ENCODE measurements around the gene PPP1R1B.

PPP1R1B gene

GRCh38 chr17:39636927-39637736 lies 10.4 kb downstream of the PPP1R1B start, which contains the start of gene STARD3:
Gene STARD3, plus strand, starts transcription at chr17:39637144. Its CDS starts 16,388 bp downstream, at chr17:39653532.
- peak within 1 kb of the TSS; percentile 29; the same call in 1 of the 2 replicates for H3K27ac ChIP-seq (ENCODE audit: low read depth, low read length)

GRCh38 chr17:39638317-39638716 lies 11.6 kb downstream of the PPP1R1B start:
- no peak overlapping the region for H2AFZ ChIP-seq (ENCODE audit: low read length, unreplicated experiment)
- peaks cover 32% of the 10 kb centered on the region for H3K4me1 ChIP-seq (ENCODE audit: control insufficient read depth, insufficient read depth, low read length, unreplicated experiment)
- H3K4me3 ChIP-seq (ENCODE audit: low read depth, low read length): peak overlapping the region; percentile 89
- no peaks in the 10 kb centered on the region for H3K36me3 ChIP-seq (ENCODE audit: insufficient read depth, low read length)
- H3K79me2 ChIP-seq (ENCODE audit: control insufficient read depth, insufficient read depth, low read length, unreplicated experiment): peaks cover 44% of the 10 kb centered on the region
- H3K27me3 ChIP-seq (ENCODE audit: insufficient read depth, low read length): no peaks in the 10 kb centered on the region
- H3K27ac ChIP-seq (ENCODE audit: low read depth, low read length): no peak overlapping the region

More at GRCh38 chr17:39636927-39637736, 10.4 kb downstream of the PPP1R1B start, which contains the start of gene STARD3:
- Histone ChIP-seq H3K27me3 (ENCODE audit: insufficient read depth, low read length) (no peaks in the 10 kb centered on the region), H3K4me3 (ENCODE audit: low read depth, low read length) (peak within 1 kb of the TSS; percentile 89), H2AFZ (ENCODE audit: low read length, unreplicated experiment) (peak within 1 kb of the TSS; percentile 74), H3K36me3 (ENCODE audit: insufficient read depth, low read length) (no peaks in the 10 kb centered on the region), H3K4me1 (ENCODE audit: control insufficient read depth, insufficient read depth, low read length, unreplicated experiment) (peaks cover 25% of the 10 kb centered on the region), H3K79me2 (ENCODE audit: control insufficient read depth, insufficient read depth, low read length, unreplicated experiment) (peaks cover 36% of the 10 kb centered on the region)

GRCh38 chr17:39639043-39639442 lies 12.3 kb downstream of the PPP1R1B start:
- no peaks in the 10 kb centered on the region for H3K36me3 ChIP-seq (ENCODE audit: insufficient read depth, low read length)
- no peak overlapping the region; the same call in 1 of the 2 replicates for H3K4me3 ChIP-seq (ENCODE audit: low read depth, low read length)
- H3K27ac ChIP-seq (ENCODE audit: low read depth, low read length): no peak overlapping the region
- peaks cover 36% of the 10 kb centered on the region for H3K4me1 ChIP-seq (ENCODE audit: control insufficient read depth, insufficient read depth, low read length, unreplicated experiment)
- no peaks in the 10 kb centered on the region for H3K27me3 ChIP-seq (ENCODE audit: insufficient read depth, low read length)
- H2AFZ ChIP-seq (ENCODE audit: low read length, unreplicated experiment): no peak overlapping the region
- peaks cover 51% of the 10 kb centered on the region for H3K79me2 ChIP-seq (ENCODE audit: control insufficient read depth, insufficient read depth, low read length, unreplicated experiment)

GRCh38 chr17:39639566-39640458 lies 13.1 kb downstream of the PPP1R1B start:
- Histone ChIP-seq H3K27ac (ENCODE audit: low read depth, low read length) (no peak overlapping the region), H3K79me2 (ENCODE audit: control insufficient read depth, insufficient read depth, low read length, unreplicated experiment) (peaks cover 55% of the 10 kb centered on the region), H3K36me3 (ENCODE audit: insufficient read depth, low read length) (no peaks in the 10 kb centered on the region), H3K4me1 (ENCODE audit: control insufficient read depth, insufficient read depth, low read length, unreplicated experiment) (peaks cover 36% of the 10 kb centered on the region), H2AFZ (ENCODE audit: low read length, unreplicated experiment) (no peak overlapping the region), H3K4me3 (ENCODE audit: low read depth, low read length) (no peak overlapping the region), H3K27me3 (ENCODE audit: insufficient read depth, low read length) (no peaks in the 10 kb centered on the region)

- H3K79me2 ChIP-seq (ENCODE audit: control insufficient read depth, insufficient read depth, low read length, unreplicated experiment): peaks cover 56% of the 10 kb centered on the region
- H3K27me3 ChIP-seq (ENCODE audit: insufficient read depth, low read length): no peaks in the 10 kb centered on the region
- peaks cover 36% of the 10 kb centered on the region for H3K4me1 ChIP-seq (ENCODE audit: control insufficient read depth, insufficient read depth, low read length, unreplicated experiment)
- no peak overlapping the region for H2AFZ ChIP-seq (ENCODE audit: low read length, unreplicated experiment)
- H3K27ac ChIP-seq (ENCODE audit: low read depth, low read length): no peak overlapping the region
- no peak overlapping the region for H3K4me3 ChIP-seq (ENCODE audit: low read depth, low read length)
- no peaks in the 10 kb centered on the region for H3K36me3 ChIP-seq (ENCODE audit: insufficient read depth, low read length)
Observed at GRCh38 chr17:39640591-39641031, 13.9 kb downstream of the PPP1R1B start.

GRCh38 chr17:39641097-39641496 lies 14.3 kb downstream of the PPP1R1B start:
- H3K79me2 ChIP-seq (ENCODE audit: control insufficient read depth, insufficient read depth, low read length, unreplicated experiment): peaks cover 56% of the 10 kb centered on the region
- no peaks in the 10 kb centered on the region for H3K36me3 ChIP-seq (ENCODE audit: insufficient read depth, low read length)
- H3K4me3 ChIP-seq (ENCODE audit: low read depth, low read length): no peak overlapping the region
- H2AFZ ChIP-seq (ENCODE audit: low read length, unreplicated experiment): no peak overlapping the region
- H3K4me1 ChIP-seq (ENCODE audit: control insufficient read depth, insufficient read depth, low read length, unreplicated experiment): peaks cover 36% of the 10 kb centered on the region
- H3K27ac ChIP-seq (ENCODE audit: low read depth, low read length): no peak overlapping the region
- no peaks in the 10 kb centered on the region for H3K27me3 ChIP-seq (ENCODE audit: insufficient read depth, low read length)

GRCh38 chr17:39641883-39642282 lies 15.1 kb downstream of the PPP1R1B start:
- H3K79me2 ChIP-seq (ENCODE audit: control insufficient read depth, insufficient read depth, low read length, unreplicated experiment): peaks cover 59% of the 10 kb centered on the region
- H3K4me3 ChIP-seq (ENCODE audit: low read depth, low read length): no peak overlapping the region

GRCh38 chr17:39642291-39643074 lies 15.7 kb downstream of the PPP1R1B start:
- H3K4me3 ChIP-seq (ENCODE audit: low read depth, low read length): no peak overlapping the region
- no peak overlapping the region for H3K27ac ChIP-seq (ENCODE audit: low read depth, low read length)
- H2AFZ ChIP-seq (ENCODE audit: low read length, unreplicated experiment): no peak overlapping the region
- H3K79me2 ChIP-seq (ENCODE audit: control insufficient read depth, insufficient read depth, low read length, unreplicated experiment): peaks cover 63% of the 10 kb centered on the region
- H3K4me1 ChIP-seq (ENCODE audit: control insufficient read depth, insufficient read depth, low read length, unreplicated experiment): peaks cover 31% of the 10 kb centered on the region
- H3K36me3 ChIP-seq (ENCODE audit: insufficient read depth, low read length): no peaks in the 10 kb centered on the region
- no peaks in the 10 kb centered on the region for H3K27me3 ChIP-seq (ENCODE audit: insufficient read depth, low read length)

More at GRCh38 chr17:39641883-39642282, 15.1 kb downstream of the PPP1R1B start:
- Histone ChIP-seq H3K27me3 (ENCODE audit: insufficient read depth, low read length) (no peaks in the 10 kb centered on the region), H3K4me1 (ENCODE audit: control insufficient read depth, insufficient read depth, low read length, unreplicated experiment) (peaks cover 31% of the 10 kb centered on the region), H3K36me3 (ENCODE audit: insufficient read depth, low read length) (no peaks in the 10 kb centered on the region), H3K27ac (ENCODE audit: low read depth, low read length) (no peak overlapping the region), H2AFZ (ENCODE audit: low read length, unreplicated experiment) (no peak overlapping the region)

- Histone ChIP-seq H3K4me1 (ENCODE audit: control insufficient read depth, insufficient read depth, low read length, unreplicated experiment) (peaks cover 27% of the 10 kb centered on the region), H3K79me2 (ENCODE audit: control insufficient read depth, insufficient read depth, low read length, unreplicated experiment) (peaks cover 59% of the 10 kb centered on the region), H2AFZ (ENCODE audit: low read length, unreplicated experiment) (no peak overlapping the region), H3K27me3 (ENCODE audit: insufficient read depth, low read length) (no peaks in the 10 kb centered on the region), H3K36me3 (ENCODE audit: insufficient read depth, low read length) (no peaks in the 10 kb centered on the region), H3K27ac (ENCODE audit: low read depth, low read length) (no peak overlapping the region), H3K4me3 (ENCODE audit: low read depth, low read length) (no peak overlapping the region)
Observed at GRCh38 chr17:39643271-39643670, 16.5 kb downstream of the PPP1R1B start.

- H3K27ac ChIP-seq (ENCODE audit: low read depth, low read length): no peak overlapping the region
- peaks cover 30% of the 10 kb centered on the region for H3K79me2 ChIP-seq (ENCODE audit: control insufficient read depth, insufficient read depth, low read length, unreplicated experiment)
- no peak overlapping the region for H3K4me3 ChIP-seq (ENCODE audit: low read depth, low read length)
- H3K4me1 ChIP-seq (ENCODE audit: control insufficient read depth, insufficient read depth, low read length, unreplicated experiment): peaks cover 11% of the 10 kb centered on the region
- no peaks in the 10 kb centered on the region for H3K36me3 ChIP-seq (ENCODE audit: insufficient read depth, low read length)
- no peaks in the 10 kb centered on the region for H3K27me3 ChIP-seq (ENCODE audit: insufficient read depth, low read length)
- H2AFZ ChIP-seq (ENCODE audit: low read length, unreplicated experiment): no peak overlapping the region
Observed at GRCh38 chr17:39647256-39647655, 20.5 kb downstream of the PPP1R1B start.
